Stimulated activated CD4-positive, alpha-beta T cell treated with anti-CD3 and anti-CD28 coated beads, TNF-alpha, amount 100 ng/mL, for 24 hours (primary cell): ENCODE results near the gene BCL2L11.
"Not testable (repeated sequence)": the region's sequence is repeated elsewhere in the genome, so short reads cannot be mapped to it uniquely, and the experiment has no call there.

ENCODE experiments used
- DNase-seq, 3 experiments: peaks; one replicate each; pipeline ENCODE4 v3.0.0-alpha.2; 2020; ENCODE audit warnings: low read depth in 3 of 3

BCL2L11 gene

GRCh38 chr2:111120253-111121027, at the start of gene BCL2L11:
Gene BCL2L11 (plus strand): TSS chr2:111120914. CDS start chr2:111123746, 2,832 bp downstream.
- peak; percentile 69 to 91 (median 83) for DNase-seq

- DNase-seq: no peak
These were observed 49.0 kb upstream of the BCL2L11 start for GRCh38 chr2:111071600-111072171.

GRCh38 chr2:111072220-111072871, 48.4 kb upstream of the BCL2L11 start:
- DNase-seq: no peak

GRCh38 chr2:111082659-111083058, 38.1 kb upstream of the BCL2L11 start:
- not testable (repeated sequence) for DNase-seq

GRCh38 chr2:111091811-111092211, 28.9 kb upstream of the BCL2L11 start:
- no peak for DNase-seq

GRCh38 chr2:111094691-111095090, 26.0 kb upstream of the BCL2L11 start:
- DNase-seq: no peak

- DNase-seq: no peak
These were observed 25.3 kb upstream of the BCL2L11 start for GRCh38 chr2:111095434-111095833.

GRCh38 chr2:111099402-111099801, 21.3 kb upstream of the BCL2L11 start:
- no peak for DNase-seq

- no peak for DNase-seq
These were observed 20.5 kb upstream of the BCL2L11 start for GRCh38 chr2:111100087-111100764.

GRCh38 chr2:111100765-111101162, 19.9 kb upstream of the BCL2L11 start:
- DNase-seq: peak in 1 of 3 experiments; percentile 13

- no peak for DNase-seq
These were observed 19.1 kb upstream of the BCL2L11 start for GRCh38 chr2:111101592-111101991.

- no peak for DNase-seq
These were observed 18.5 kb upstream of the BCL2L11 start for GRCh38 chr2:111102216-111102615.

GRCh38 chr2:111105926-111106325, 14.8 kb upstream of the BCL2L11 start:
- no peak for DNase-seq

GRCh38 chr2:111106706-111107105, 14.0 kb upstream of the BCL2L11 start:
- DNase-seq: no peak

- no peak for DNase-seq
These were observed 11.9 kb upstream of the BCL2L11 start for GRCh38 chr2:111108745-111109271.

- no peak for DNase-seq
These were observed 9.5 kb upstream of the BCL2L11 start for GRCh38 chr2:111111101-111111755.

GRCh38 chr2:111113838-111114237, 6.9 kb upstream of the BCL2L11 start:
- no peak for DNase-seq

- DNase-seq: no peak
These were observed 4.5 kb upstream of the BCL2L11 start for GRCh38 chr2:111116011-111116746.

GRCh38 chr2:111116843-111117597, 3.7 kb upstream of the BCL2L11 start:
- peak in 2 of 3 experiments; percentile 30 to 69 for DNase-seq
